SK-N-SH (cell line): ENCODE data around the gene C17orf67. TPM values are rescaled to one million over a fixed set of nuclear protein-coding genes. Genes with fewer than 3 reads are reported as not detected.

Source experiments
- CTCF ChIA-PET: fragments of 300-600, 350-600 bp; formaldehyde crosslinking; extraction: SDS; loops from one replicate; lab custom pipeline; 2021; lab: Yijun Ruan, JAX
- POLR2A ChIA-PET: fragments of 350-600 bp; sonication (Branson Sonifier 250); formaldehyde crosslinking; extraction: SDS; loops from one replicate; lab custom pipeline; 2020; ENCODE audit warnings: antibody characterized with exemption, inconsistent platforms; lab: Yijun Ruan, JAX
- DNase-seq: peaks from one replicate; pipeline ENCODE4 v3.0.0; 2012
- H2AFZ ChIP-seq: fragments of 200-600 bp; sonication (generic); 2 replicates; pipeline ENCODE4 v1.8.1; 2016; ENCODE audit warnings: antibody characterized with exemption, mild to moderate bottlenecking, low read depth
- H3F3A ChIP-seq: fragments of 200-600 bp; sonication (generic); replicated peaks from 2 replicates; pipeline ENCODE3; 2016; ENCODE audit warnings: antibody characterized with exemption, mild to moderate bottlenecking; ENCODE audit not compliant: insufficient read depth
- H3K27ac ChIP-seq, 2 experiments: fragments of 200-500 bp in 1 of 2; fragments of 200-600 bp in 1 of 2; sonication (Bioruptor generic) in 1 of 2; sonication (generic), shearing (Covaris generic) in 1 of 2; 2 replicates each; pipeline versions ENCODE4 v1.5.1 to v1.6.1; 2014 to 2016; ENCODE audit warnings: low read depth in 2 of 2, inconsistent platforms in 1 of 2, low read length in 1 of 2, mild to moderate bottlenecking in 1 of 2, mixed read lengths in 1 of 2
- H3K27me3 ChIP-seq: fragments of 200-600 bp; sonication (generic), shearing (Covaris generic); 2 replicates; pipeline ENCODE4 v1.6.1; 2016; ENCODE audit warnings: mixed run types; ENCODE audit not compliant: insufficient read depth
- H3K36me3 ChIP-seq, 2 experiments: fragments of 200-500 bp in 1 of 2; fragments of 200-600 bp in 1 of 2; sonication (Bioruptor generic) in 1 of 2; sonication (generic) in 1 of 2; replicated peaks in 1 of 2; 2 replicates each; pipeline versions ENCODE3 to v1.5.1; 2014 to 2016; ENCODE audit warnings: low read length in 1 of 2, mild to moderate bottlenecking in 1 of 2; ENCODE audit not compliant: insufficient read depth in 2 of 2, control insufficient read depth in 1 of 2
- H3K4me1 ChIP-seq, 2 experiments: fragments of 200-500 bp in 1 of 2; fragments of 200-600 bp in 1 of 2; sonication (Bioruptor generic) in 1 of 2; sonication (generic), shearing (Covaris generic) in 1 of 2; 2 replicates each; pipeline versions ENCODE4 v1.5.1 to v1.6.1; 2014 to 2016; ENCODE audit warnings: low read depth in 1 of 2, low read length in 1 of 2, mixed run types in 1 of 2; ENCODE audit not compliant: insufficient read depth in 2 of 2, control insufficient read depth in 1 of 2
- H3K4me2 ChIP-seq: fragments of 200-600 bp; sonication (generic), shearing (Covaris generic); 2 replicates; pipeline ENCODE4 v1.6.1; 2017; ENCODE audit warnings: mixed run types
- H3K4me3 ChIP-seq, 2 experiments: fragments of 200-500 bp in 1 of 2; fragments of 200-600 bp in 1 of 2; sonication (Bioruptor generic) in 1 of 2; sonication (generic), shearing (Covaris generic) in 1 of 2; 2 replicates each; pipeline versions ENCODE4 v1.5.1 to v1.8.1; 2014 to 2016; ENCODE audit warnings: low read depth in 2 of 2, inconsistent platforms in 1 of 2, low read length in 1 of 2, mild to moderate bottlenecking in 1 of 2, mixed read lengths in 1 of 2, moderate library complexity in 1 of 2
- H3K79me2 ChIP-seq: fragments of 200-600 bp; sonication (generic); 2 replicates; pipeline ENCODE4 v1.8.1; 2017; ENCODE audit warnings: mild to moderate bottlenecking; ENCODE audit not compliant: insufficient read depth
- H3K9ac ChIP-seq: fragments of 200-600 bp; sonication (generic); 2 replicates; pipeline ENCODE4 v1.6.1; 2017; ENCODE audit warnings: mixed run types
- H3K9me2 ChIP-seq: fragments of 200-600 bp; sonication (generic); 2 replicates; pipeline ENCODE4 v1.6.1; 2017; ENCODE audit warnings: mixed run types
- H3K9me3 ChIP-seq: fragments of 200-600 bp; sonication (generic); 2 replicates; pipeline ENCODE4 v1.6.1; 2017; ENCODE audit warnings: mixed run types, mild to moderate bottlenecking, moderate library complexity
- H4K20me1 ChIP-seq: fragments of 200-600 bp; sonication (generic); 2 replicates; pipeline ENCODE4 v1.6.1; 2017; ENCODE audit warnings: mild to moderate bottlenecking, mixed run types; ENCODE audit not compliant: insufficient read depth
- CHD2 ChIP-seq: fragments of 150-350 bp; IDR thresholded peaks from 2 replicates; pipeline ENCODE4 v1.6.1; 2018; ENCODE audit warnings: low read length; ENCODE audit not compliant: partially characterized antibody
- ELF1 ChIP-seq: IDR thresholded peaks from 2 replicates; pipeline ENCODE4 v1.4.0; 2012
- FOXM1 ChIP-seq: IDR thresholded peaks from 2 replicates; pipeline ENCODE4 v1.4.0; 2012; ENCODE audit warnings: low read depth, mild to moderate bottlenecking
- JUND ChIP-seq: IDR thresholded peaks from 2 replicates; pipeline ENCODE4 v1.4.0; 2012
- MXI1 ChIP-seq: IDR thresholded peaks from 2 replicates; pipeline ENCODE4 v1.6.1; 2012; ENCODE audit warnings: mild to moderate bottlenecking, low read depth, low read length, improper control_type of control experiment
- POLR2AphosphoS5 ChIP-seq: IDR thresholded peaks from 2 replicates; pipeline ENCODE4 v1.6.1; 2012; ENCODE audit warnings: low read depth, low read length
- RAD21 ChIP-seq: IDR thresholded peaks from 2 replicates; pipeline ENCODE4 v1.6.1; 2012; ENCODE audit warnings: mild to moderate bottlenecking, low read length
- RXRA ChIP-seq: IDR thresholded peaks from 2 replicates; pipeline ENCODE4 v1.4.0; 2012; ENCODE audit warnings: low read depth, mild to moderate bottlenecking, borderline replicate concordance
- TAF1 ChIP-seq: IDR thresholded peaks from 2 replicates; pipeline ENCODE4 v1.6.1; 2012; ENCODE audit warnings: low read depth, mild to moderate bottlenecking, low read length, moderate library complexity, borderline replicate concordance
- TEAD4 ChIP-seq: IDR thresholded peaks from 2 replicates; pipeline ENCODE4 v1.4.0; 2012; ENCODE audit warnings: mild to moderate bottlenecking, borderline replicate concordance; ENCODE audit not compliant: insufficient read depth
- USF1 ChIP-seq: IDR thresholded peaks from 2 replicates; pipeline ENCODE4 v1.4.0; 2012; ENCODE audit warnings: low read depth, borderline replicate concordance
- YY1 ChIP-seq: IDR thresholded peaks from 2 replicates; pipeline ENCODE4 v1.4.0; 2012; ENCODE audit warnings: low read depth, mild to moderate bottlenecking
- WGBS: methylation state at CpG from one replicate; pipeline ENCODE4 v1.1.6; 2017; ENCODE audit warnings: low lambda C conversion rate; 5-methylcytosine and 5-hydroxymethylcytosine counted together
- polyA plus RNA-seq, 3 experiments: library from polyadenylated mRNA; depleted of rRNA; stranded (reverse); fragments of >200 nt; gene quantifications; 2 replicates each; pipeline ENCODE4 v1.2.3, GENCODE V29; 2012
- TF ChIP-seq, protein P1 (sequence below): IDR thresholded peaks from 2 replicates; pipeline ENCODE4 v1.4.0; 2012; ENCODE audit warnings: low read depth, borderline replicate concordance
- TF ChIP-seq, protein P2 (sequence below): fragments of 150-350 bp; IDR thresholded peaks from 2 replicates; pipeline ENCODE4 v1.6.1; 2017; ENCODE audit warnings: antibody characterized with exemption, low read length, low read depth, borderline replicate concordance
- TF ChIP-seq, protein P3 (sequence below): IDR thresholded peaks from 2 replicates; pipeline ENCODE4 v1.4.0; 2012; ENCODE audit warnings: low read depth
- TF ChIP-seq, protein P4 (sequence below): fragments of 200-600 bp; sonication (generic); IDR thresholded peaks from 2 replicates; pipeline ENCODE4 v1.6.1; 2017; ENCODE audit warnings: antibody characterized with exemption, mild to moderate bottlenecking, moderate library complexity
- TF ChIP-seq, protein P5 (sequence below): IDR thresholded peaks from 2 replicates; pipeline ENCODE4 v1.6.1; 2012; ENCODE audit warnings: mild to moderate bottlenecking, low read depth, low read length, moderate library complexity

Gene C17orf67
- polyA plus RNA-seq, 1 of the 3 experiments (the other 2 are of a cell fraction), result 1.7 TPM

DNA sequence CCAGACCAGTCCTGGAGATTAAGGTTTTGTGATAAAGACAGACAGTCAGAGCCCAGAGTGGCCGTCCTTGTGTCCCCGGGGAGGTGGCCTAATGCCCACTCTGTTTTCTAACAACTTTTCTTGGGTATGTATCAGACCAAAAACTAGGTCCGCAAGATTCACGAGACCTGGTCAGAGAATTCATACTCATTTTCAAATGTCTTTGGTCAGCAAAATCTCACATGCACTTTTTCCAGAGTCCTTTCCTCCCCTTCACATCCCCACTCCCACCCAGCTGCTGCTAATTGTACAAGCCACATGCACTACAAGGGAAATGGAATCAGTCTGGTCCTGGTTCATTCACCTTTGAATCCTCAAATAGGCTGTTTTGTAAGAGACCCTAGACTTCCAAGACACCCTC lies 61.7 kb downstream of the C17orf67 start (continued):
- TF ChIP-seq, protein P1, sequence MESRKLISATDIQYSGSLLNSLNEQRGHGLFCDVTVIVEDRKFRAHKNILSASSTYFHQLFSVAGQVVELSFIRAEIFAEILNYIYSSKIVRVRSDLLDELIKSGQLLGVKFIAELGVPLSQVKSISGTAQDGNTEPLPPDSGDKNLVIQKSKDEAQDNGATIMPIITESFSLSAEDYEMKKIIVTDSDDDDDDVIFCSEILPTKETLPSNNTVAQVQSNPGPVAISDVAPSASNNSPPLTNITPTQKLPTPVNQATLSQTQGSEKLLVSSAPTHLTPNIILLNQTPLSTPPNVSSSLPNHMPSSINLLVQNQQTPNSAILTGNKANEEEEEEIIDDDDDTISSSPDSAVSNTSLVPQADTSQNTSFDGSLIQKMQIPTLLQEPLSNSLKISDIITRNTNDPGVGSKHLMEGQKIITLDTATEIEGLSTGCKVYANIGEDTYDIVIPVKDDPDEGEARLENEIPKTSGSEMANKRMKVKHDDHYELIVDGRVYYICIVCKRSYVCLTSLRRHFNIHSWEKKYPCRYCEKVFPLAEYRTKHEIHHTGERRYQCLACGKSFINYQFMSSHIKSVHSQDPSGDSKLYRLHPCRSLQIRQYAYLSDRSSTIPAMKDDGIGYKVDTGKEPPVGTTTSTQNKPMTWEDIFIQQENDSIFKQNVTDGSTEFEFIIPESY, result no peak
- TF ChIP-seq FOXM1, result no peak

DNA sequence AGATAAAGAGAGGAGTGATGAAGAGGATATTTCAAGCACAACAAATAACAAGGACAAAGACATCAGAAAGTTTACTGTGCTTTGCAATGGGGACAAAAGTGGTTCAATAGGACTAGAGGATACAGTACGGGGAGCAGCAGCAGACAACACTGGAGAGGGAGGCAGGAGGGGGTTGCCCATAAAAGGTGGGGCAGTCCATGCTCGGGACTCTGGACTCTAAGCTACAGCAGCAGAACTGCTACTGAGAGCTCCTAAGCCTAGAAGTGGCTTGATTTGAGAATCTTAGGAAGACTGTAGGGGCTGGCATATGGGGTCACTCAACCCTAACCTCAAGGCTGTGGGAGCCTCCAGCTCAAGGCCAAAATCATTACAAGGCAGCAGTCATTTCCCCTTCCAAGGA lies 62.2 kb downstream of the C17orf67 start:
- no peaks in the 10 kb centered on the region for H3F3A ChIP-seq
- no peaks in the 10 kb centered on the region for H3K9me3 ChIP-seq
- no peaks in the 10 kb centered on the region for H3K79me2 ChIP-seq
- TF ChIP-seq JUND (no peak), YY1 (no peak)
- TF ChIP-seq, all 33 proteins: peak for 0
- H3K9ac ChIP-seq, result no peak overlapping the region
- no peaks in the 10 kb centered on the region for H3K4me1 ChIP-seq
- DNase-seq, result no peak
- no peak overlapping the region for H3K27ac ChIP-seq
- no peaks in the 10 kb centered on the region; the same call in 1 of the 2 replicates for H3K27me3 ChIP-seq
- H3K4me2 ChIP-seq, result no peak overlapping the region
- H2AFZ ChIP-seq, result no peak overlapping the region
- no peaks in the 10 kb centered on the region for H3K36me3 ChIP-seq
- 40% methylated on average over 2 of the region's 2 CpGs for WGBS
- no peaks in the 10 kb centered on the region for H3K9me2 ChIP-seq
- H3K4me3 ChIP-seq, result no peak overlapping the region
- ChIA-PET POLR2A (no interaction called here), CTCF (interaction anchor here (1.6 to 3.4 kb wide), 3 partner anchors 9 to 178 kb away, joined by 4 to 43 read pairs (median 6); partner anchors contain the start of gene NOG)
- H4K20me1 ChIP-seq, result no peaks in the 10 kb centered on the region

- H3K9me3 ChIP-seq, result no peaks in the 10 kb centered on the region
- H3K4me1 ChIP-seq, result no peaks in the 10 kb centered on the region
- H3K27me3 ChIP-seq, result no peaks in the 10 kb centered on the region; the same call in 1 of the 2 replicates
- DNase-seq, result no peak
- no peak overlapping the region for H2AFZ ChIP-seq
- ChIA-PET CTCF (interaction anchor here (3.4 kb wide), 1 partner anchor 10 kb away, joined by 43 read pairs; no protein-coding TSS in a partner anchor), POLR2A (no interaction called here)
- no peaks in the 10 kb centered on the region for H3K9me2 ChIP-seq
- no peak overlapping the region for H3K9ac ChIP-seq
- no peaks in the 10 kb centered on the region for H3K79me2 ChIP-seq
- H3K27ac ChIP-seq, result no peak overlapping the region
- H4K20me1 ChIP-seq, result no peaks in the 10 kb centered on the region
- H3K36me3 ChIP-seq, result no peaks in the 10 kb centered on the region
- no peak overlapping the region for H3K4me2 ChIP-seq
- H3F3A ChIP-seq, result no peaks in the 10 kb centered on the region
- H3K4me3 ChIP-seq, result no peak overlapping the region
- TF ChIP-seq, protein P2, sequence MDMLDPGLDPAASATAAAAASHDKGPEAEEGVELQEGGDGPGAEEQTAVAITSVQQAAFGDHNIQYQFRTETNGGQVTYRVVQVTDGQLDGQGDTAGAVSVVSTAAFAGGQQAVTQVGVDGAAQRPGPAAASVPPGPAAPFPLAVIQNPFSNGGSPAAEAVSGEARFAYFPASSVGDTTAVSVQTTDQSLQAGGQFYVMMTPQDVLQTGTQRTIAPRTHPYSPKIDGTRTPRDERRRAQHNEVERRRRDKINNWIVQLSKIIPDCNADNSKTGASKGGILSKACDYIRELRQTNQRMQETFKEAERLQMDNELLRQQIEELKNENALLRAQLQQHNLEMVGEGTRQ, result no peak
- TF ChIP-seq TEAD4 (no peak), POLR2AphosphoS5 (no peak), USF1 (no peak), CHD2 (no peak), YY1 (no peak), MXI1 (no peak), RXRA (no peak), ELF1 (no peak), RAD21 (no peak), TAF1 (no peak)
- TF ChIP-seq, protein P3, sequence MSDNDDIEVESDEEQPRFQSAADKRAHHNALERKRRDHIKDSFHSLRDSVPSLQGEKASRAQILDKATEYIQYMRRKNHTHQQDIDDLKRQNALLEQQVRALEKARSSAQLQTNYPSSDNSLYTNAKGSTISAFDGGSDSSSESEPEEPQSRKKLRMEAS, result no peak
- TF ChIP-seq, protein P4, sequence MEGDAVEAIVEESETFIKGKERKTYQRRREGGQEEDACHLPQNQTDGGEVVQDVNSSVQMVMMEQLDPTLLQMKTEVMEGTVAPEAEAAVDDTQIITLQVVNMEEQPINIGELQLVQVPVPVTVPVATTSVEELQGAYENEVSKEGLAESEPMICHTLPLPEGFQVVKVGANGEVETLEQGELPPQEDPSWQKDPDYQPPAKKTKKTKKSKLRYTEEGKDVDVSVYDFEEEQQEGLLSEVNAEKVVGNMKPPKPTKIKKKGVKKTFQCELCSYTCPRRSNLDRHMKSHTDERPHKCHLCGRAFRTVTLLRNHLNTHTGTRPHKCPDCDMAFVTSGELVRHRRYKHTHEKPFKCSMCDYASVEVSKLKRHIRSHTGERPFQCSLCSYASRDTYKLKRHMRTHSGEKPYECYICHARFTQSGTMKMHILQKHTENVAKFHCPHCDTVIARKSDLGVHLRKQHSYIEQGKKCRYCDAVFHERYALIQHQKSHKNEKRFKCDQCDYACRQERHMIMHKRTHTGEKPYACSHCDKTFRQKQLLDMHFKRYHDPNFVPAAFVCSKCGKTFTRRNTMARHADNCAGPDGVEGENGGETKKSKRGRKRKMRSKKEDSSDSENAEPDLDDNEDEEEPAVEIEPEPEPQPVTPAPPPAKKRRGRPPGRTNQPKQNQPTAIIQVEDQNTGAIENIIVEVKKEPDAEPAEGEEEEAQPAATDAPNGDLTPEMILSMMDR, result no peak
- TF ChIP-seq, protein P5, sequence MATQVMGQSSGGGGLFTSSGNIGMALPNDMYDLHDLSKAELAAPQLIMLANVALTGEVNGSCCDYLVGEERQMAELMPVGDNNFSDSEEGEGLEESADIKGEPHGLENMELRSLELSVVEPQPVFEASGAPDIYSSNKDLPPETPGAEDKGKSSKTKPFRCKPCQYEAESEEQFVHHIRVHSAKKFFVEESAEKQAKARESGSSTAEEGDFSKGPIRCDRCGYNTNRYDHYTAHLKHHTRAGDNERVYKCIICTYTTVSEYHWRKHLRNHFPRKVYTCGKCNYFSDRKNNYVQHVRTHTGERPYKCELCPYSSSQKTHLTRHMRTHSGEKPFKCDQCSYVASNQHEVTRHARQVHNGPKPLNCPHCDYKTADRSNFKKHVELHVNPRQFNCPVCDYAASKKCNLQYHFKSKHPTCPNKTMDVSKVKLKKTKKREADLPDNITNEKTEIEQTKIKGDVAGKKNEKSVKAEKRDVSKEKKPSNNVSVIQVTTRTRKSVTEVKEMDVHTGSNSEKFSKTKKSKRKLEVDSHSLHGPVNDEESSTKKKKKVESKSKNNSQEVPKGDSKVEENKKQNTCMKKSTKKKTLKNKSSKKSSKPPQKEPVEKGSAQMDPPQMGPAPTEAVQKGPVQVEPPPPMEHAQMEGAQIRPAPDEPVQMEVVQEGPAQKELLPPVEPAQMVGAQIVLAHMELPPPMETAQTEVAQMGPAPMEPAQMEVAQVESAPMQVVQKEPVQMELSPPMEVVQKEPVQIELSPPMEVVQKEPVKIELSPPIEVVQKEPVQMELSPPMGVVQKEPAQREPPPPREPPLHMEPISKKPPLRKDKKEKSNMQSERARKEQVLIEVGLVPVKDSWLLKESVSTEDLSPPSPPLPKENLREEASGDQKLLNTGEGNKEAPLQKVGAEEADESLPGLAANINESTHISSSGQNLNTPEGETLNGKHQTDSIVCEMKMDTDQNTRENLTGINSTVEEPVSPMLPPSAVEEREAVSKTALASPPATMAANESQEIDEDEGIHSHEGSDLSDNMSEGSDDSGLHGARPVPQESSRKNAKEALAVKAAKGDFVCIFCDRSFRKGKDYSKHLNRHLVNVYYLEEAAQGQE, result no peak
These were observed 63.3 kb downstream of the C17orf67 start for GRCh38 chr17:56770427-56770826.
